ENCODE results near the gene IL22RA1.

The IL22RA1 gene

GRCh38 chr1:24095140-24095859, 47.6 kb downstream of the IL22RA1 start:
- TF ChIP-seq CTCF (conservative IDR thresholded peaks at IDR 0.05) (no peak), ZFX (IDR thresholded peaks at IDR 0.05) (no peak)
- no peak overlapping the region for H3K27ac ChIP-seq

- no peak overlapping the region for H3K27ac ChIP-seq
- TF ChIP-seq CTCF (conservative IDR thresholded peaks at IDR 0.05) (no peak), ZFX (IDR thresholded peaks at IDR 0.05) (no peak)
Measured at GRCh38 chr1:24094554-24094953, 48.4 kb downstream of the IL22RA1 start.

- no peak overlapping the region for H3K27ac ChIP-seq
- no peak for TF ChIP-seq ZFX (IDR thresholded peaks at IDR 0.05)
- TF ChIP-seq CTCF (conservative IDR thresholded peaks at IDR 0.05), result no peak
Measured at GRCh38 chr1:24093732-24094131, 49.2 kb downstream of the IL22RA1 start.

- TF ChIP-seq CTCF (conservative IDR thresholded peaks at IDR 0.05) (no peak), ZFX (IDR thresholded peaks at IDR 0.05) (no peak)
- H3K27ac ChIP-seq, result no peak overlapping the region
Measured at GRCh38 chr1:24092979-24093378, 50.0 kb downstream of the IL22RA1 start.

GRCh38 chr1:24091971-24092482, 50.9 kb downstream of the IL22RA1 start:
- H3K27ac ChIP-seq, result no peak overlapping the region
- TF ChIP-seq CTCF (conservative IDR thresholded peaks at IDR 0.05), result no peak
- TF ChIP-seq ZFX (IDR thresholded peaks at IDR 0.05), result no peak

GRCh38 chr1:24090736-24091135, 52.2 kb downstream of the IL22RA1 start:
- TF ChIP-seq ZFX (IDR thresholded peaks at IDR 0.05) (no peak), CTCF (conservative IDR thresholded peaks at IDR 0.05) (no peak)
- no peak overlapping the region for H3K27ac ChIP-seq

- H3K27ac ChIP-seq, result no peak overlapping the region
- TF ChIP-seq CTCF (conservative IDR thresholded peaks at IDR 0.05), result no peak
- TF ChIP-seq ZFX (IDR thresholded peaks at IDR 0.05), result no peak
Measured at GRCh38 chr1:24089743-24090555, 53.0 kb downstream of the IL22RA1 start.

All from C4-2B (cell line).